Measurements from ENCODE around the gene TEX22.

Gene TEX22

GRCh38 chr14:105427936-105428485 lies 29.7 kb downstream of the TEX22 start:
- no peak overlapping the region for H3K4me3 ChIP-seq (ENCODE audit: low read length)
- no peak for DNase-seq (ENCODE audit: low read depth, low spot score)

DNA sequence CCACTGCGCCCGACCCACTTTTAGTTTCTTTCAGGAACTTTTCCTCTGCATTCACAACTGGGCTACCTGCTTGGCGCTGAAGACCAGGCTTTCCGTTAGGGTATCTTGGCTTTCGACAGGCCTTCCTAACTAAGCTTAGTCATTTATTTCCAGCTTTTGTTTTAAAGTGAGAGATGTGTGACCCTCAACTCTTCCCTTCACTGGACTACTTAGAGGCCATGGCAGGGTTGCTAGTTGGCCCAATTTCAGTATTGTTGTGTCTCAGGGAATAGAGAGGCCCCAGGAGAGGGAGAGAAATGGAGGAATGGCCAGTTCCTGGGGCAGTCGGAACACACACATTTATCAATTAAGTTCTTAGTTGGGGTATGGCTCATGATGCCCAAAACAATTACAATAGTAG lies 31.7 kb downstream of the TEX22 start:
- no peak overlapping the region for H3K4me3 ChIP-seq (ENCODE audit: low read length)

GRCh38 chr14:105430565-105430964 lies 32.2 kb downstream of the TEX22 start:
- H3K4me3 ChIP-seq (ENCODE audit: low read length) = no peak overlapping the region
- DNase-seq (ENCODE audit: low read depth, low spot score) = no peak

More for the DNA sequence above, 31.7 kb downstream of the TEX22 start:
- no peak for DNase-seq (ENCODE audit: low read depth, low spot score)

DNA sequence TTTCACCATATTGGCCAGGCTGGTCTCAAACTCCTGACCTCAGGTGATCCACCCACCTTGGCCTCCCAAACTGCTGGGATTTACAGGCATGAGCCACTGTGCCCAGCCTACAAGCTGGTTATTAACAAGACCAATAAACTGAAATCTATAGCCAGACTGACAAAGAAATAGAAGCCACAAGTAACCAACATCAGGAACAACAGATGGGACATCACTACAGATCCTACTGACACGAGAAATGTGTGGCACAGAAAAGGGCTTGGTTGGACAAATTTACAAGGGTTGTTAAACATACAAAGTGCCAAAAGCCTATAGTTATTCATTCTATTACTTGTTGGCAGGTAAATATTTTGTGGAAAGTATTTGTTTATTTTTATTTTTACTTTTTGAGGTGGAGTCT lies 32.9 kb downstream of the TEX22 start:
- no peak overlapping the region for H3K4me3 ChIP-seq (ENCODE audit: low read length)
- no peak for DNase-seq (ENCODE audit: low read depth, low spot score)

DNA sequence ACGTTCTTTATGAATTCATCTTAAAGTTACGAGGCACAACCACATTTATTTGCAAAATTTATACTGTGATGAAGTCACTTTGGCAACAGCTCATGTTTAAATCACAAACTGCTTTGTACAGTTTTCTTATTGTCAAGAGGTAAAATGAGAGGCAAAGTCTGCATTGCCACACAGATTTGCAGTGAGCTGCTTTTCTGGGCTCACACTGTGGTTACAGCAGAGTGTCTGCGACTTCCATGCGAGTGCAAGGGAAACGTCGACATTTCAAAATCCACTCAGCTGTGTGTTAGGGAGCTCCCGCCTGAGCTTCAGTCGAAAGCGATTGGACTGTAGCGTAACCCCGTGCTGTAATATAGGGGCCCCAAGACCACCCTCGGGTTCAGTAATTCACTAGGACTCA lies 34.3 kb downstream of the TEX22 start:
- no peak overlapping the region for H3K4me3 ChIP-seq (ENCODE audit: low read length)
- DNase-seq (ENCODE audit: low read depth, low spot score) = no peak

DNA sequence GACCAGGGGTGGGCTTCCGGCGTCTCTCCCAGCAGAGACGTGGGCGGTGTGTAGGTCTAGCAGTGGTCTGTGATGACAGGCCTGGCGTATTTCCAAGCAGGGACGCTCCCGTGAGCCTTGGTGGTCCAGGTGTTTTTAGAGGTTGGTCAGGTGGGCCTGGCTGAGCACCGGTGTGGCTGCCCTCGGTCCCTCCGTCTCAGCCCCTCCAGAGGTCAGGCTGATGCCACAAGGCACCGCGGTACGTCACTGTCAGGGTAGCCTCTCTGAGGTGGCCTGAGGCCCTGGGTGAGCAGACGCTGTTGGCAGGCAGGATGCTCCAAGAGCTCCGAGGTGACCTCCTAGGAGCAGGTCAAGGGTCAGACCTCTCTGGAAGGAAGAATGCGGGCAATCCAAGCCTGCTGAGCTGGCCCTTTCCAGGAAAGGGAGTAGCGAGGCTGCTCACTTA lies 34.8 kb downstream of the TEX22 start:
- no peak for DNase-seq (ENCODE audit: low read depth, low spot score)
- no peak overlapping the region for H3K4me3 ChIP-seq (ENCODE audit: low read length)

GRCh38 chr14:105436402-105436801 lies 38.1 kb downstream of the TEX22 start:
- DNase-seq (ENCODE audit: low read depth, low spot score) = no peak
- no peak overlapping the region for H3K4me3 ChIP-seq (ENCODE audit: low read length)

DNA sequence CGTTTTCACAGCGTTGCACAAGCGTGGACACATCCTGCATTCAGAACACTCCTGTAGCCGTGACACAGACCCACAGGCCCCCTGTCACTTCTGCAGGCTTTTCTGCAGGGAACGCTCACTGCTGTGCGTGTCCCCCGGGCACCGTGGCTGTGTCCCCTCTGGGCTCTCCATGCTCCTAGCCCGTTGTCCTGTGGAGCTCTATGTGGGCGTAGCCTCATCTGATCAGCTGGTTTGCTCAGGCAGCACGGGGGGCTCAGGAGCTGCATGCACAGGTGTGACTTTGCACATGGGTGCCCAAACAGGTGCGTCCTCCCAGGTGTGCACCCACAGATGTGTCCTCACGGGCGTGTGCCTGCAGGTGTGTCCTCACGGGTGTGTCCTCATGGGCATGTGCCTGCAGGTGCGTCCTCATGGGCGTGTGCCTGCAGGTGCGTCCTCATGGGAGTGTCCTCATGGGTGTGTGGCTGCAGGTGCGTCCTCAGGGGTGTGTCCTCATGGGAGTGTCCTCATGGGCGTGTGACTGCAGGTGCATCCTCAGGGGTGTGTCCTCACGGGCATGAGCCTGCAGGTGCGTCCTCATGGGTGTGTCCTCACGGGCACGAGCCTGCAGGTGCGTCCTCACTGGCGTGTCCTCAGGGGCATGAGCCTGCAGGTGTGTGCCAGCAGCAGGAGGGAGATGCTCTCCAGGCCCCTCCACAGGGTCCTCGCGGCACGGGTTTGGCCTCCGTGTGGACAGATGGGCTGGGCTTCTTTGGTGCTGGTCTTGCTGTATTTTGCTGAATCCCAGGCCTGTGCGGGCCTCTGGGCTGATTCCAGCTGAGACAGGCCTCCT lies 38.8 kb downstream of the TEX22 start:
- DNase-seq (ENCODE audit: low read depth, low spot score) = no peak
- no peak overlapping the region for H3K4me3 ChIP-seq (ENCODE audit: low read length)

DNA sequence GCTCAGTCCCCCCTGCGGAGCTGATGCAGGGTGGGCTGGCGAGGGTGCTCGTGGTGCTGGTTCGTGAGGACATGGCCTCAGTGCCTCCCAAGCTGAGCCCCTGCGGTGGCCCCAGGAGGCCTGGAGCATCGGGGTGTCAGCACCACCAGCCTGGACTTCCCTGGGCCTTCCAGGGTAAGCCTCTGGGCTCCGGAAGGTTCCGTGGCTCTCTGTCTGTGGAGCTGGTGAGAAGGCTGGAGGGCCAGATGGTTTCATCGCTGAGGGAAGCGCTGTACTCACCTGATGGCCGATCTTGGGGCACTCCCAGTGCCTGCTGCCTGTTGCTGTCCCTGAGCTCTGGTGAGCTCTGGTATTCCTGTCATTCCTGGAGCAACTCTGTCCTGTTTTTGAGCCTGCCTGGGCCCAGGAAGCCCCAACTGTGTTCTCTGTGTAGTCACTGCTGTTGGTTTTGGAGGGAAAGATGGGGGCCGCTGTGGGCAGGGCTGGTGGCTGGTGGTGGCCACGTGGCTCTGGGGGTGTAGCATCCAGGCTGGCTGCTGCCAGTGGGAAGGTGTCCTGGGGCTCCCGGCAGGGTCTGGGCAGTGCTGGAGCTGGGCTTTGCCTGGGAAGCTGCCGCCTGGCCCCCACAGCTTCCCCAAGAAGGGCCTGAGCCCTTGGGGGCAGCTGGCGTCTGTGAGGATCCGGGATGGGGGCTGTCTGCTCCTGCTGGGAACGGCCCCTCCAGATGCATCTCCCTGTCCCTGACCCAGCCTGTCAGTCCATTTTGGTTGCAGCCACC lies 39.6 kb downstream of the TEX22 start:
- DNase-seq (ENCODE audit: low read depth, low spot score) = no peak
- H3K4me3 ChIP-seq (ENCODE audit: low read length) = no peak overlapping the region

DNA sequence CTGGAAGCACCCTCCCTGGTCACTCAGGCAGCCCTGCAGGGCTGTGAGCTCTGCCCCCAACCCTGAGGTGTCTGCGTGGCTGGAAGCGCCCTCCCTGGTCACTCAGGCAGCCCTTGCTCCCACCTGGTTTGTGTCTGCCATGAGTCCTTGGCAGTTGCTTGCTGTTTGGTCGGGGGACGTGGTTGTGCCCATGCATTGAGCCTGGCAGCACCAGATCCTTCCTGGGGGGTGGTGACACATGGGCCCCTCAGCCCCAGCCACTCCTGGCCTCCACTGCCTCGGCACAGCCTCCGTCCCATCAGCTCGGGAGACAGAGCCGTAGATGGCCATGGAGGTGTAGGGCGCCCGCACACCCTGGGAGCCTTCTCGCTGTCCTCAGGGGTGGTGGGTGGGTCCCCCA lies 40.8 kb downstream of the TEX22 start:
- DNase-seq (ENCODE audit: low read depth, low spot score) = no peak
- H3K4me3 ChIP-seq (ENCODE audit: low read length) = no peak overlapping the region

DNA sequence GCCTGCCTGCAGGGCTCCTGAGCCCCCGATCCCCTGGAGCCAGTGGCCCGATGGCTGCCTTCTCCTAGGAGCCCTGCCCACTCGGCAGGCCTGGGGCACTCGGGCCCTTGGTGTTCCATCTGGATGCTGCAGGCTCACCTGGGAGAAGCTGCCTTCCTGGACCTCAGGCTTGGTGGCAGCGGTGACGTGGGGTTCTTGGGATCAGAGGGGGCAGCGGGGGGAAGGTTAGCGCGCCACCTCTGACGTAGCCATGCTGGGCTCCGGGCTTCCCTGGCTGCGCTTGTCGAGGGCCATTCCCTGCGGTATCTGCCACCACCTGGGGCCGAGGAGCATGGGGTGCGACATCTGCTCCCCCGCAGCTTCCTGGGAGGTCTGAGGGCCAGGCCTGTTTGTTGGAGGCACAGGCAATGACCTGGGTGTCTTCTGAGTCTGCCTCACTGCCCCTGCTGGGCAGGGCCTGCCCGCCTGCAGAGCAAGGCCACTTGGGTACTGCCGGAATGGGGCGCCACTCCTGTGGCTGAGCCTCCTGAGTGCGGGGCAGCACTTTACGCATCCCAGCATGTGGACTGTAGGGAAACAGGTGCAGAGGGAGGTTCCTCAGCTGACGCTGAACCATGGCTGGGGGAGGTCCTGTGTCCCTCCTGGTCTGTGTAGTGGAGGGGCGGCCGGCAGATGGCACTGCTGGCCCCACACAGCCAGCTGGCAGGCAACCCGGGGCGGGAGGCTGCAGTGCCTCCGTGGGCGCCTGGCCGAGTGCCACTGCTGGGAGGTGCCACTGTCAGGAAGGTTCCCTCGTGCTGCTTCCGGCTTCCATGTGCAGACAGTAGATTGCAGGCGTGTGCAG lies 41.6 kb downstream of the TEX22 start:
- no peak for DNase-seq (ENCODE audit: low read depth, low spot score)
- no peak overlapping the region for H3K4me3 ChIP-seq (ENCODE audit: low read length)

DNA sequence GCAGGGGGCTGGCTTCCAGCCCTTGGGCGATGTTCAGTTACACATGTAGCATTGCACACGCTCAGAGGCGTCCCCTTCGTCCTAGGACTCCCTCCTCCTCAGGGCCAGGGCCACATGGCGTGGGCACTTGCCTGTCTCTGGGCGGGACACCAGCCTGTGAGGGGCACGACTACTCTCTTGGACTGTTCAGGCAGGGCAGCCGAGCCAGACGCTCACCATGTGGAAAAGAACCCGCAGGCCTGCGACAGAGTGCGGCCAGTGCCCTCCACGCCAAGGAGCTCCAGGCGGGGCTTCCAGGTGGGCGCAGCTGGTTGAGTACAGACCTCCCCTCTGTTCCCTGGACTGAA lies 42.2 kb downstream of the TEX22 start:
- DNase-seq (ENCODE audit: low read depth, low spot score) = no peak
- H3K4me3 ChIP-seq (ENCODE audit: low read length) = no peak overlapping the region

DNA sequence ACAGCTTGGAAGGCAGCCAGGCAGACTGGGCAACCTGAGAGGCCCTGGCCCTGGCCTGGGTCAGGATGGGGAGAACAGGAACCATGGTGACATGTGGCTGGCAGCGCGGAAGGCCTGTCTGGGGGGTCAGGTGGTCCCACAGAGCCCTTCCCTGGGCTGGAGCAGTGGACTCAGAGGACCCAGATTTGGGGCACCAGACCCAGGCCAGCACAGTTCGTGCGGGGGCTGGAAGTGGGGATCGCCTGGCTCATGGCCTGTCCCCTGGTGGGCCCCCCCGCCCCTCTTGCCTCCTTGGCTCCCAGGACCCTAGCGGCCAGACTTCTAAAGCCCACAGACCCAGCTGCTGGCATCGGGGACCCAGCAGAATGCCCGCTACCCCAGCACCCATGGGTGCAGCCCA lies 42.7 kb downstream of the TEX22 start:
- DNase-seq (ENCODE audit: low read depth, low spot score) = no peak
- no peak overlapping the region for H3K4me3 ChIP-seq (ENCODE audit: low read length)

- no peak overlapping the region for H3K4me3 ChIP-seq (ENCODE audit: low read length)
- no peak for DNase-seq (ENCODE audit: low read depth, low spot score)
Observed at GRCh38 chr14:105442125-105442524, 43.8 kb downstream of the TEX22 start.

GRCh38 chr14:105442834-105443233 lies 44.5 kb downstream of the TEX22 start:
- no peak for DNase-seq (ENCODE audit: low read depth, low spot score)

DNA sequence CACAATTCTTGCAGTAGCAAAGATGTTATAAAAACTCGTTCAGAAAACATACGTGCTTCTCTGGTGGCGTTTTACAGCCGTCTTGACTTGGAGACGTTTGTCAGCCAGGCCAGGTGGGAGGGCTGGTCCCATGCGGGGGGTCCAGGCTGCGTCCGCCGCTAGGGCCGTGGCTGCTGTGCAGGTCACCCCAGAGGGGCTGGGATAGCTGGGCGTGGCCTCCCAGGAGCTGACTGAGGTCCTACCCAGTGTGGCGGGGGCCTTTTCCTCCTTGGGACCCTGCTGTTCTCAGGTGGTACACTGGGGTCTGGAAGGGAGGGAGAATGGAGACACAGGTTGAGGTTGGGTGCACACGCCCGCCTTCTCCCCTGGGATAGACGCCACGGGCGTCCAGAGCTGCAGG lies 46.5 kb downstream of the TEX22 start:
- no peak for DNase-seq (ENCODE audit: low read depth, low spot score)
- no peak overlapping the region for H3K4me3 ChIP-seq (ENCODE audit: low read length)

More at GRCh38 chr14:105442834-105443233, 44.5 kb downstream of the TEX22 start:
- no peak overlapping the region for H3K4me3 ChIP-seq (ENCODE audit: low read length)

- no peak overlapping the region for H3K4me3 ChIP-seq (ENCODE audit: low read length)
- no peak for DNase-seq (ENCODE audit: low read depth, low spot score)
Observed at GRCh38 chr14:105445290-105445689, 47.0 kb downstream of the TEX22 start.

- H3K4me3 ChIP-seq (ENCODE audit: low read length) = no peak overlapping the region
- no peak for DNase-seq (ENCODE audit: low read depth, low spot score)
Observed at GRCh38 chr14:105445901-105446845, 47.8 kb downstream of the TEX22 start.

Measured in Jurkat, Clone E6-1 (cell line).